ENCODE results near the gene APOL1. TPM values are rescaled to one million over a fixed set of nuclear protein-coding genes. Genes with fewer than 3 reads are reported as not detected.
"Not testable (repeated sequence)": the region's sequence is repeated elsewhere in the genome, so short reads cannot be mapped to it uniquely, and the experiment has no call there.

Gene APOL1
- total RNA-seq, 4 donors from 2014 or later, result 6.7 to 16.8 (median 11.0) TPM

- intact Hi-C loops (cut with DNase I), result no loop called here
- TF ChIP-seq POLR2A (IDR thresholded peaks at IDR 0.05) (no peak), CTCF (IDR thresholded peaks at IDR 0.05) (no peak)
- Histone ChIP-seq H3K36me3 (no peaks in the 10 kb centered on the region), H3K27ac (no peak overlapping the region), H3K4me3 (replicated peaks in 1 of 3) (no peak overlapping the region), H3K27me3 (no peaks in the 10 kb centered on the region), H3K4me1 (peaks cover 0 to 17% of the 10 kb centered on the region in 2 donors), H3K9me3 (no peaks in the 10 kb centered on the region)
- 85 to 90% methylated on average over 1 of the region's 1 CpG for WGBS, 2 donors
- no peak for DNase-seq
Measured at GRCh38 chr22:36206255-36206654, 46.7 kb upstream of the APOL1 start.

DNA sequence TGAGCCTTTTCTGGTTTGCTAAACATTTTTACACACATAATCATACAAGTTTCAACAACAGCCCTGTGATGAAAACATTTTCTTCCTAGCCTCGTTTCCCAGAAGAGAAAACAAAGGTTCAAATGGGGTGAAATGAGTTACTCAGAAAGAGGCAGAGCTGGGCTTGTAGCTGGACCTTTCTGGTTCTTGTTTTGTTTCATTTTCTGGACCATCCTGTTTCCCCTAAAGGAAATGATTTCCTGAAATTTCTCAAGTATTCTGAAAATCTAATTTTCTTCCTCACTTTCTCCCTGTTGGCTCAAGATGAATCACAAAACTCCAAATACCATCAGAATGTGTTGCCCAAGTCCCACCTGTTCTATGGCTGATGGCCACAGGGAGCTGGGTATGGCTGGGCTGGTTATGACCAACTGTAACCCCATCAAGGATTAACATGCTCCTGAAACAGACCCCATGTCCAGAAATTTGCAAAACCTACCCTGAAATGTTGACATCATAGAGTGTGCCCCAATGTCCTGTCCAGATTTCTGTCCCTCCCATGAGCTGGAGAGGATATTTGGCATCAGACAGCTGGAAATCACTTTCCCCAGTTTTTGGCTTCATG, 44.7 kb upstream of the APOL1 start:
- 28 to 49% methylated on average over 1 of the region's 1 CpG for WGBS, 2 donors
- Histone ChIP-seq H3K9me3 (no peaks in the 10 kb centered on the region), H3K4me3 (replicated peaks in 1 of 3) (no peak overlapping the region), H3K36me3 (no peaks in the 10 kb centered on the region), H3K27ac (no peak overlapping the region), H3K4me1 (peaks cover 0 to 21% of the 10 kb centered on the region in 2 donors), H3K27me3 (no peaks in the 10 kb centered on the region)
- intact Hi-C loops (cut with DNase I), result no loop called here
- TF ChIP-seq POLR2A (IDR thresholded peaks at IDR 0.05) (no peak), CTCF (IDR thresholded peaks at IDR 0.05) (no peak)
- no peak for DNase-seq

- Histone ChIP-seq H3K27me3 (no peaks in the 10 kb centered on the region), H3K27ac (no peak overlapping the region), H3K4me1 (peaks cover 0 to 24% of the 10 kb centered on the region in 2 donors), H3K9me3 (no peaks in the 10 kb centered on the region), H3K36me3 (no peaks in the 10 kb centered on the region), H3K4me3 (replicated peaks in 1 of 3) (no peak overlapping the region)
- intact Hi-C loops (cut with DNase I), result no loop called here
- no peak for DNase-seq
- 88 to 95% methylated on average over 1 of the region's 1 CpG for WGBS, 2 donors
- TF ChIP-seq POLR2A (IDR thresholded peaks at IDR 0.05) (no peak), CTCF (IDR thresholded peaks at IDR 0.05) (no peak)
Measured at GRCh38 chr22:36208914-36209313, 44.0 kb upstream of the APOL1 start.

GRCh38 chr22:36209488-36209908, 43.4 kb upstream of the APOL1 start:
- 86% methylated on average over 5 of the region's 5 CpGs for WGBS, 2 donors
- intact Hi-C loops (cut with DNase I); H3K4me3 ChIP-seq (replicated peaks in 1 of 3); H3K36me3 ChIP-seq; H3K27me3 ChIP-seq; H3K27ac ChIP-seq; DNase-seq; H3K9me3 ChIP-seq: not testable (repeated sequence)
- peaks cover 0 to 28% of the 10 kb centered on the region in 2 donors for H3K4me1 ChIP-seq

GRCh38 chr22:36210224-36210623, 42.7 kb upstream of the APOL1 start:
- H3K4me1 ChIP-seq, result peaks cover 0 to 28% of the 10 kb centered on the region in 2 donors
- WGBS, 2 donors, result 91 to 93% methylated on average over 3 of the region's 3 CpGs
- intact Hi-C loops (cut with DNase I), result no loop called here
- no peaks in the 10 kb centered on the region for H3K9me3 ChIP-seq
- no peak overlapping the region for H3K27ac ChIP-seq
- no peak for DNase-seq
- no peaks in the 10 kb centered on the region for H3K27me3 ChIP-seq
- no peaks in the 10 kb centered on the region for H3K36me3 ChIP-seq
- TF ChIP-seq CTCF (IDR thresholded peaks at IDR 0.05), result no peak
- TF ChIP-seq POLR2A (IDR thresholded peaks at IDR 0.05), result no peak
- no peak overlapping the region for H3K4me3 ChIP-seq (replicated peaks in 1 of 3)
